ENCODE measurements around the gene WDR20. TPM values are rescaled to one million over a fixed set of nuclear protein-coding genes. Genes with fewer than 3 reads are reported as not detected.

The WDR20 gene
- polyA plus RNA-seq, 1 donor (not counting 4 experiments of a cell fraction or from before 2014, with no cell fraction given), result 24.5 TPM

DNA sequence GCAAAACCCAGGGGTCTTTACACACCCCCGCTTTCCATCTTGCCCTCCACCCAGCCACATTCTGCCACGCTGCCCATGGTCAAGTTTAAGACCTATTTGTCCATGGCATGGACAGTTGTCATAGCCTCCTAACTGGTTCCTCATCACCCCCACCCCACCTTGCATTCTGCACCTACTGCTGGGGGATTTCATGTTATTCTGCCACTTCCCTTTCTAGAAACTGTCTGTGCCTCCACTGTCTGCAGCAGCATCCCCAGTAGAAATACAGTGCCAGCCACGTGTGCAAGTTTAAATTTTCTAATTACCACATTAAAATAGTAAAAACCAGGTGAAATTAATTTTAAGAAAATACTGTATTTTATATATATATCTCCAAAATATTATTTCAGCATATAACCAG is 63.2 kb downstream of the WDR20 start:
- Histone ChIP-seq H3K4me3 (ENCODE audit: control insufficient read depth in 2 of 3, extremely low read depth in 1 of 3, insufficient read depth in 2 of 3, low read depth in 1 of 3, low read length in 3 of 3) (no peak overlapping the region), H3K79me2 (ENCODE audit: control insufficient read depth, insufficient read depth, low read length) (peaks cover 36% of the 10 kb centered on the region), H4K20me1 (ENCODE audit: control insufficient read depth, extremely low read depth, insufficient read depth, low read length) (no peaks in the 10 kb centered on the region), H3K9ac (ENCODE audit: control insufficient read depth, extremely low read depth, insufficient read depth, low read length) (no peak overlapping the region), H3K9me3 (ENCODE audit: control insufficient read depth, low read depth, low read length) (no peaks in the 10 kb centered on the region), H3K27me3 (ENCODE audit: control insufficient read depth, extremely low read depth, insufficient read depth, low read length) (no peaks in the 10 kb centered on the region), H3K36me3 (ENCODE audit: control insufficient read depth in 2 of 2, extremely low read depth in 1 of 2, insufficient read depth in 2 of 2, low read length in 2 of 2) (peaks cover 8 to 14% of the 10 kb centered on the region in 2 experiments), H3K4me1 (ENCODE audit: control insufficient read depth, extremely low read depth, insufficient read depth, low read length) (no peaks in the 10 kb centered on the region), H3K27ac (ENCODE audit: control insufficient read depth, insufficient read depth, low read length) (no peak overlapping the region), H2AFZ (ENCODE audit: control insufficient read depth, low read length) (no peak overlapping the region), H3K4me2 (ENCODE audit: control insufficient read depth, extremely low read depth, insufficient read depth, low read depth, low read length) (no peak overlapping the region), H3K9me1 (ENCODE audit: control insufficient read depth, extremely low read depth, insufficient read depth, low read length) (no peaks in the 10 kb centered on the region)
- DNase-seq (ENCODE audit: low read depth, low spot score), result no peak
- TF ChIP-seq, protein P1, sequence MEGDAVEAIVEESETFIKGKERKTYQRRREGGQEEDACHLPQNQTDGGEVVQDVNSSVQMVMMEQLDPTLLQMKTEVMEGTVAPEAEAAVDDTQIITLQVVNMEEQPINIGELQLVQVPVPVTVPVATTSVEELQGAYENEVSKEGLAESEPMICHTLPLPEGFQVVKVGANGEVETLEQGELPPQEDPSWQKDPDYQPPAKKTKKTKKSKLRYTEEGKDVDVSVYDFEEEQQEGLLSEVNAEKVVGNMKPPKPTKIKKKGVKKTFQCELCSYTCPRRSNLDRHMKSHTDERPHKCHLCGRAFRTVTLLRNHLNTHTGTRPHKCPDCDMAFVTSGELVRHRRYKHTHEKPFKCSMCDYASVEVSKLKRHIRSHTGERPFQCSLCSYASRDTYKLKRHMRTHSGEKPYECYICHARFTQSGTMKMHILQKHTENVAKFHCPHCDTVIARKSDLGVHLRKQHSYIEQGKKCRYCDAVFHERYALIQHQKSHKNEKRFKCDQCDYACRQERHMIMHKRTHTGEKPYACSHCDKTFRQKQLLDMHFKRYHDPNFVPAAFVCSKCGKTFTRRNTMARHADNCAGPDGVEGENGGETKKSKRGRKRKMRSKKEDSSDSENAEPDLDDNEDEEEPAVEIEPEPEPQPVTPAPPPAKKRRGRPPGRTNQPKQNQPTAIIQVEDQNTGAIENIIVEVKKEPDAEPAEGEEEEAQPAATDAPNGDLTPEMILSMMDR (optimal IDR thresholded peaks at IDR 0.05 in 1 of 3, IDR thresholded peaks at IDR 0.05 in 1 of 3, conservative IDR thresholded peaks at IDR 0.05 in 1 of 3; ENCODE audit: extremely low read depth in 1 of 3, insufficient read depth in 2 of 3, low read length in 3 of 3), result no peak
- TF ChIP-seq EZH2 (IDR thresholded peaks at IDR 0.05; ENCODE audit: low read length), result no peak
- dilution Hi-C loops (cut with MboI; ENCODE audit: extremely low pct_ligation_motif_present, low sequenced_read_pairs), result no loop called here
- FAIRE-seq, result no peak

DNA sequence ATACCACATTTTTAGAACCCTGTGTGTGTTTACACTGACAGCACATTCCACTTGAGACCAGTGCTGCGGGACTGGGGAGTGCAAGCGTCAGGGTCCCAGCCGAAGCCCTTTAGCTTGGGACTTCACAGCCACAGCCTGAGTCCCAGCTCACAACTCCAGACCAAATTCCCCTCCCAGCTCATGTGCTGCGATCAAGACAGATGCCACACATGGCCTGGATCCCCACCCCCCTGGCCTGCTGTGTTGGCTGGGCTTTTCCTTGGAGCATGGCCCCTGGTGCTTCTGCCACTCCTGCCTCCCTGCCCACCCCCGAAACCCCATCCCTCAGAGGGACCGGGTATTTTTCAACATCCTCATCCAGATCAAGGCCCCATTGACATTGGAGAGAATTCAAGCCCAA is 63.7 kb downstream of the WDR20 start:
- DNase-seq (ENCODE audit: low read depth, low spot score) (no peak), FAIRE-seq (no peak)
- Histone ChIP-seq H3K4me3 (ENCODE audit: control insufficient read depth in 2 of 3, extremely low read depth in 1 of 3, insufficient read depth in 2 of 3, low read depth in 1 of 3, low read length in 3 of 3) (no peak overlapping the region), H2AFZ (ENCODE audit: control insufficient read depth, low read length) (no peak overlapping the region), H3K4me1 (ENCODE audit: control insufficient read depth, extremely low read depth, insufficient read depth, low read length) (no peaks in the 10 kb centered on the region), H3K36me3 (ENCODE audit: control insufficient read depth in 2 of 2, extremely low read depth in 1 of 2, insufficient read depth in 2 of 2, low read length in 2 of 2) (peaks cover 8 to 17% of the 10 kb centered on the region in 2 experiments), H3K9ac (ENCODE audit: control insufficient read depth, extremely low read depth, insufficient read depth, low read length) (no peak overlapping the region), H3K9me1 (ENCODE audit: control insufficient read depth, extremely low read depth, insufficient read depth, low read length) (no peaks in the 10 kb centered on the region), H3K27me3 (ENCODE audit: control insufficient read depth, extremely low read depth, insufficient read depth, low read length) (no peaks in the 10 kb centered on the region), H3K27ac (ENCODE audit: control insufficient read depth, insufficient read depth, low read length) (no peak overlapping the region), H4K20me1 (ENCODE audit: control insufficient read depth, extremely low read depth, insufficient read depth, low read length) (no peaks in the 10 kb centered on the region), H3K79me2 (ENCODE audit: control insufficient read depth, insufficient read depth, low read length) (peaks cover 36% of the 10 kb centered on the region), H3K9me3 (ENCODE audit: control insufficient read depth, low read depth, low read length) (no peaks in the 10 kb centered on the region), H3K4me2 (ENCODE audit: control insufficient read depth, extremely low read depth, insufficient read depth, low read depth, low read length) (no peak overlapping the region)
- dilution Hi-C loops (cut with MboI; ENCODE audit: extremely low pct_ligation_motif_present, low sequenced_read_pairs), result no loop called here
- no peak for TF ChIP-seq EZH2 (IDR thresholded peaks at IDR 0.05; ENCODE audit: low read length)
- TF ChIP-seq, protein P1 (optimal IDR thresholded peaks at IDR 0.05 in 1 of 3, IDR thresholded peaks at IDR 0.05 in 1 of 3, conservative IDR thresholded peaks at IDR 0.05 in 1 of 3; ENCODE audit: extremely low read depth in 1 of 3, insufficient read depth in 2 of 3, low read length in 3 of 3), result no peak
